Measurements from ENCODE around the gene PCSK6.

- TF ChIP-seq, protein P1, sequence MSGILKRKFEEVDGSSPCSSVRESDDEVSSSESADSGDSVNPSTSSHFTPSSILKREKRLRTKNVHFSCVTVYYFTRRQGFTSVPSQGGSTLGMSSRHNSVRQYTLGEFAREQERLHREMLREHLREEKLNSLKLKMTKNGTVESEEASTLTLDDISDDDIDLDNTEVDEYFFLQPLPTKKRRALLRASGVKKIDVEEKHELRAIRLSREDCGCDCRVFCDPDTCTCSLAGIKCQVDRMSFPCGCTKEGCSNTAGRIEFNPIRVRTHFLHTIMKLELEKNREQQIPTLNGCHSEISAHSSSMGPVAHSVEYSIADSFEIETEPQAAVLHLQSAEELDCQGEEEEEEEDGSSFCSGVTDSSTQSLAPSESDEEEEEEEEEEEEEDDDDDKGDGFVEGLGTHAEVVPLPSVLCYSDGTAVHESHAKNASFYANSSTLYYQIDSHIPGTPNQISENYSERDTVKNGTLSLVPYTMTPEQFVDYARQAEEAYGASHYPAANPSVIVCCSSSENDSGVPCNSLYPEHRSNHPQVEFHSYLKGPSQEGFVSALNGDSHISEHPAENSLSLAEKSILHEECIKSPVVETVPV (CRISPR knock-in tag; IDR thresholded peaks at IDR 0.05): no peak
- TF ChIP-seq ZFP3 (CRISPR knock-in tag; IDR thresholded peaks at IDR 0.05) (no peak), ESRRG (CRISPR knock-in tag; IDR thresholded peaks at IDR 0.05) (no peak), ZFP30 (CRISPR knock-in tag; IDR thresholded peaks at IDR 0.05) (no peak), OSR1 (CRISPR knock-in tag; IDR thresholded peaks at IDR 0.05) (no peak), ZNF8 (CRISPR knock-in tag; IDR thresholded peaks at IDR 0.05) (no peak), CSDC2 (CRISPR knock-in tag; IDR thresholded peaks at IDR 0.05) (no peak)
Measured at GRCh38 chr15:101327147-101327740, 162.3 kb downstream of the PCSK6 start.

All from SK-N-SH treated with all-trans-retinoic acid at 6 μM for 48 hours (cell line).